ENCODE measurements around the gene FGFBP2.

GRCh38 chr4:15992167-15992485, 29.2 kb upstream of the FGFBP2 start:
- TF ChIP-seq, protein P1, sequence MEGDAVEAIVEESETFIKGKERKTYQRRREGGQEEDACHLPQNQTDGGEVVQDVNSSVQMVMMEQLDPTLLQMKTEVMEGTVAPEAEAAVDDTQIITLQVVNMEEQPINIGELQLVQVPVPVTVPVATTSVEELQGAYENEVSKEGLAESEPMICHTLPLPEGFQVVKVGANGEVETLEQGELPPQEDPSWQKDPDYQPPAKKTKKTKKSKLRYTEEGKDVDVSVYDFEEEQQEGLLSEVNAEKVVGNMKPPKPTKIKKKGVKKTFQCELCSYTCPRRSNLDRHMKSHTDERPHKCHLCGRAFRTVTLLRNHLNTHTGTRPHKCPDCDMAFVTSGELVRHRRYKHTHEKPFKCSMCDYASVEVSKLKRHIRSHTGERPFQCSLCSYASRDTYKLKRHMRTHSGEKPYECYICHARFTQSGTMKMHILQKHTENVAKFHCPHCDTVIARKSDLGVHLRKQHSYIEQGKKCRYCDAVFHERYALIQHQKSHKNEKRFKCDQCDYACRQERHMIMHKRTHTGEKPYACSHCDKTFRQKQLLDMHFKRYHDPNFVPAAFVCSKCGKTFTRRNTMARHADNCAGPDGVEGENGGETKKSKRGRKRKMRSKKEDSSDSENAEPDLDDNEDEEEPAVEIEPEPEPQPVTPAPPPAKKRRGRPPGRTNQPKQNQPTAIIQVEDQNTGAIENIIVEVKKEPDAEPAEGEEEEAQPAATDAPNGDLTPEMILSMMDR (IDR thresholded peaks at IDR 0.05; ENCODE audit: insufficient read depth, low read length) = no peak
- TF ChIP-seq REST (IDR thresholded peaks at IDR 0.05; ENCODE audit: insufficient replicate concordance, low read depth) = no peak

Data from HL-60 (cell line).